C4-2B (cell line): ENCODE results near the gene MAP7D2.

Experiments used
- ZFX ChIP-seq: fragments of 450-650 bp; IDR thresholded peaks from 2 replicates; pipeline ENCODE4 v1.6.1; 2017
- TF ChIP-seq, protein P1 (sequence below): fragments of 450-650 bp; conservative IDR thresholded peaks from 2 replicates; pipeline ENCODE4 v1.5.1; 2017; ENCODE audit warnings: mild to moderate bottlenecking

DNA sequence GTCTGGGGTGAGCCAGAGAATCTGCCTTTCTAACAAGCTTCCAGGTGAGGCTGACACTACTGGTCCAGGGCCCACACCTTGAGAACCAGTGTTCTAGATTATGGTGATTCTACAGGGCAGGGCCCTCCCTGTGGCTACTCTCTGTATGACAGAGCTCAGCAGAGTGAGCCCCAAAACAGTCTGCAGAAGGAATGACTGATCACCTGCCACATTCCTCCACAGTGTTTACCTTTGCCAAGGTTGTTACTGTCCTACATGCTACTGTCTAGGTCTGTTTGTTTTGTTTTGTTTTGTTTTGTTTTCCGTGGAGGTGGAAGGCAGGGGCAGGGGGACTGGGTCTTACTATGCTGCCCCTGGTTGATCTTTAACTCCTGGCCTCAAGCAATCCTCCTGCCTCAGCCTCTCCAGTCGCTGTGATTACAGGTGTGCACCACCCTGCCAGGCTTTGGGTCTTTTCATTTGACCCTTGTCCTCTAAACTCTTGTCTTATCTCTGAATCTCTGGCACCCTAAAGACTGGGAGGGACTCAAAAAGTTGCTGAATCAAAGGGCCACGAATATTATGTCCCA lies 45.1 kb downstream of the MAP7D2 start:
- TF ChIP-seq, protein P1, sequence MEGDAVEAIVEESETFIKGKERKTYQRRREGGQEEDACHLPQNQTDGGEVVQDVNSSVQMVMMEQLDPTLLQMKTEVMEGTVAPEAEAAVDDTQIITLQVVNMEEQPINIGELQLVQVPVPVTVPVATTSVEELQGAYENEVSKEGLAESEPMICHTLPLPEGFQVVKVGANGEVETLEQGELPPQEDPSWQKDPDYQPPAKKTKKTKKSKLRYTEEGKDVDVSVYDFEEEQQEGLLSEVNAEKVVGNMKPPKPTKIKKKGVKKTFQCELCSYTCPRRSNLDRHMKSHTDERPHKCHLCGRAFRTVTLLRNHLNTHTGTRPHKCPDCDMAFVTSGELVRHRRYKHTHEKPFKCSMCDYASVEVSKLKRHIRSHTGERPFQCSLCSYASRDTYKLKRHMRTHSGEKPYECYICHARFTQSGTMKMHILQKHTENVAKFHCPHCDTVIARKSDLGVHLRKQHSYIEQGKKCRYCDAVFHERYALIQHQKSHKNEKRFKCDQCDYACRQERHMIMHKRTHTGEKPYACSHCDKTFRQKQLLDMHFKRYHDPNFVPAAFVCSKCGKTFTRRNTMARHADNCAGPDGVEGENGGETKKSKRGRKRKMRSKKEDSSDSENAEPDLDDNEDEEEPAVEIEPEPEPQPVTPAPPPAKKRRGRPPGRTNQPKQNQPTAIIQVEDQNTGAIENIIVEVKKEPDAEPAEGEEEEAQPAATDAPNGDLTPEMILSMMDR, result no peak
- TF ChIP-seq ZFX, result no peak
